MM.1S (cell line): ENCODE data around the gene FBLN2.

Experiments
- DNase-seq: peaks from one replicate; pipeline ENCODE4 v3.0.0-alpha.2; 2015
- H2AFZ ChIP-seq: fragments of 300-600 bp; sonication (generic); 2 replicates; pipeline ENCODE4 v1.6.0; 2016; ENCODE audit warnings: antibody characterized with exemption, low read length
- H3F3A ChIP-seq: fragments of 300-600 bp; sonication (generic); 2 replicates; pipeline ENCODE4 v1.6.1; 2016; ENCODE audit warnings: mild to moderate bottlenecking, antibody characterized with exemption, low read length, moderate library complexity, mixed read lengths; ENCODE audit not compliant: insufficient read depth
- H3K27ac ChIP-seq: fragments of 300-600 bp; sonication (generic); 2 replicates; pipeline ENCODE4 v1.5.1; 2016; ENCODE audit warnings: mild to moderate bottlenecking, low read length
- H3K27me3 ChIP-seq: fragments of 300-600 bp; sonication (generic); replicated peaks from 2 replicates; pipeline ENCODE4 v1.6.0; 2016; ENCODE audit warnings: low read length; ENCODE audit not compliant: insufficient read depth
- H3K36me3 ChIP-seq: fragments of 300-600 bp; sonication (generic); replicated peaks from 2 replicates; pipeline ENCODE4 v1.6.1; 2016; ENCODE audit warnings: mild to moderate bottlenecking, low read length, mixed read lengths; ENCODE audit not compliant: insufficient read depth
- H3K4me1 ChIP-seq: fragments of 300-600 bp; sonication (generic); 2 replicates; pipeline ENCODE4 v1.6.1; 2016; ENCODE audit warnings: low read length, mixed read lengths
- H3K4me2 ChIP-seq: fragments of 300-600 bp; sonication (generic); 2 replicates; pipeline ENCODE4 v1.6.0; 2016; ENCODE audit warnings: low read depth, low read length
- H3K4me3 ChIP-seq: fragments of 300-600 bp; sonication (generic); 2 replicates; pipeline ENCODE4 v1.5.1; 2016; ENCODE audit warnings: low read length, mixed read lengths
- H3K79me2 ChIP-seq: fragments of 300-600 bp; sonication (generic); 2 replicates; pipeline ENCODE4 v1.6.1; 2016; ENCODE audit warnings: mixed run types, low read length, mixed read lengths
- H3K9ac ChIP-seq: fragments of 300-600 bp; sonication (generic); 2 replicates; pipeline ENCODE4 v1.6.1; 2016; ENCODE audit warnings: low read length, mixed read lengths
- H3K9me2 ChIP-seq: fragments of 300-600 bp; sonication (generic); replicated peaks from 2 replicates; pipeline ENCODE4 v1.6.1; 2016; ENCODE audit warnings: mild to moderate bottlenecking, low read length, mixed read lengths; ENCODE audit not compliant: insufficient read depth
- H3K9me3 ChIP-seq: fragments of 300-600 bp; sonication (generic); replicated peaks from 2 replicates; pipeline ENCODE4 v1.6.1; 2016; ENCODE audit warnings: mild to moderate bottlenecking, low read length, mixed read lengths; ENCODE audit not compliant: insufficient read depth
- H4K20me1 ChIP-seq: fragments of 300-600 bp; sonication (generic); 2 replicates; pipeline ENCODE4 v1.6.1; 2016; ENCODE audit warnings: mild to moderate bottlenecking, low read length, moderate library complexity, mixed read lengths; ENCODE audit not compliant: insufficient read depth
- CTCF ChIP-seq: fragments of 300-600 bp; sonication (generic); IDR thresholded peaks from 2 replicates; pipeline ENCODE4 v1.5.1; 2016; ENCODE audit warnings: antibody characterized with exemption, low read length, mixed read lengths
- EZH2 ChIP-seq: fragments of 300-600 bp; sonication (generic); optimal IDR thresholded peaks from 2 replicates; pipeline ENCODE3; 2017; ENCODE audit warnings: low read depth, mild to moderate bottlenecking, antibody characterized with exemption, low read length, mixed read lengths
- EZH2phosphoT487 ChIP-seq: fragments of 300-600 bp; sonication (generic); IDR thresholded peaks from 2 replicates; pipeline ENCODE4 v1.6.1; 2018; ENCODE audit warnings: antibody characterized with exemption, low read length

Gene FBLN2

DNA sequence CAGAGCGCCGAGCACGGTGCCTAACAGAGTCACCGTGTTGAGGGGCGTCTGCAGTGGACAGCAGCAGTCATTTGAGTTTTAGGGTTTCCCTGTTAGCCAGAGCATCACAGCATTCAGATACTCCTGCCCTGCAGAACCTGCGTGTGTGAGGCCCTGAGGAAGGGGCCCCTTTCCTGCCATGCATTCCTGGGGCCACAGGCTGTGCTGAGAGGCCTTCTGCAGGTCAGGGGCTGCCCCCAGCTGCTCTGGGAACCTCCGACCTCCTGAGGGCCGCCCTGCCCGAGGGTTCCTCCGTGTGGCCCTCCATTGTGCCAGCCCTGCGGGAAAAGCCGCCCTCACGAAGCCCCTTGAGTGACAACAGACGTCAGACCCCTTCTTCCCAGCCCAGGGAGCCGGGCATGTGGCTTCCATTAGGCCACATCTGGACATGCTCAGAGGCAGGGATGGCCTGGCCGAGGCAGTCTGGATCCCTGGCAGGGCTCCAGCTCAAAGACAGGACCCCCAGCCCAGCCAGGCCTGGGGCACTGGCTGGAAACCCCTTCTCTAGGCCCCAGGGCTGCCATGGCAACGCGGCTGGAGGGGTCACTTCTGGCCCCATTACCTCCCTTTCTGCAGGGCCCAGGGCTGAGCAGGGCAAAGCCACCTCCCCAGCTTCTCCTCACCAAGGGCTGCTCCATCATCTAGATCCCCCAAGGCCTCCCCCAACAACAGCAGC, 25.3 kb downstream of the FBLN2 start:
- TF ChIP-seq EZH2phosphoT487 (no peak), EZH2 (no peak), CTCF (no peak)
- no peaks in the 10 kb centered on the region for H3K79me2 ChIP-seq
- H3K4me1 ChIP-seq, result no peaks in the 10 kb centered on the region
- no peak overlapping the region for H3K4me3 ChIP-seq
- no peaks in the 10 kb centered on the region for H4K20me1 ChIP-seq
- H3K27ac ChIP-seq, result no peak overlapping the region
- H3K9ac ChIP-seq, result no peak overlapping the region
- no peak overlapping the region for H2AFZ ChIP-seq
- DNase-seq, result no peak
- no peaks in the 10 kb centered on the region for H3K9me3 ChIP-seq
- no peak overlapping the region for H3K4me2 ChIP-seq
- H3K9me2 ChIP-seq, result no peaks in the 10 kb centered on the region
- H3K27me3 ChIP-seq, result peaks cover 88% of the 10 kb centered on the region
- no peaks in the 10 kb centered on the region for H3K36me3 ChIP-seq
- H3F3A ChIP-seq, result no peaks in the 10 kb centered on the region

- Histone ChIP-seq H3K4me3 (no peak overlapping the region), H4K20me1 (no peaks in the 10 kb centered on the region), H3K9me3 (no peaks in the 10 kb centered on the region), H3K27ac (no peak overlapping the region), H3K4me1 (no peaks in the 10 kb centered on the region), H3K27me3 (peaks cover 88% of the 10 kb centered on the region), H3K79me2 (no peaks in the 10 kb centered on the region), H3F3A (no peaks in the 10 kb centered on the region), H3K36me3 (no peaks in the 10 kb centered on the region), H2AFZ (no peak overlapping the region), H3K9me2 (no peaks in the 10 kb centered on the region), H3K9ac (no peak overlapping the region), H3K4me2 (no peak overlapping the region)
- TF ChIP-seq CTCF (no peak), EZH2phosphoT487 (no peak), EZH2 (no peak)
- no peak for DNase-seq
Measured at GRCh38 chr3:13574798-13575451, 26.0 kb downstream of the FBLN2 start.

- Histone ChIP-seq H3K9me2 (no peaks in the 10 kb centered on the region), H4K20me1 (no peaks in the 10 kb centered on the region), H3K9me3 (no peaks in the 10 kb centered on the region), H3K4me3 (no peak overlapping the region), H3K79me2 (no peaks in the 10 kb centered on the region), H3K4me2 (no peak overlapping the region), H3F3A (no peaks in the 10 kb centered on the region), H3K36me3 (no peaks in the 10 kb centered on the region), H3K4me1 (no peaks in the 10 kb centered on the region), H3K27me3 (peaks cover 88% of the 10 kb centered on the region), H3K9ac (no peak overlapping the region), H2AFZ (no peak overlapping the region), H3K27ac (no peak overlapping the region)
- DNase-seq, result no peak
- TF ChIP-seq EZH2, result no peak
- TF ChIP-seq EZH2phosphoT487, result no peak
- TF ChIP-seq CTCF, result no peak
Measured at GRCh38 chr3:13575459-13576061, 26.6 kb downstream of the FBLN2 start.
